NCI-H1092 treated with DMSO at 0.1 percent for 48 hours (cell line): Measurements from ENCODE around the gene NUP50.
"Not testable (repeated sequence)": the region's sequence is repeated elsewhere in the genome, so short reads cannot be mapped to it uniquely, and the experiment has no call there.

Source experiments
- DNase-seq: peaks from one replicate; lab custom pipeline; 2025; lab: John Stamatoyannopoulos, UW

The NUP50 gene

DNA sequence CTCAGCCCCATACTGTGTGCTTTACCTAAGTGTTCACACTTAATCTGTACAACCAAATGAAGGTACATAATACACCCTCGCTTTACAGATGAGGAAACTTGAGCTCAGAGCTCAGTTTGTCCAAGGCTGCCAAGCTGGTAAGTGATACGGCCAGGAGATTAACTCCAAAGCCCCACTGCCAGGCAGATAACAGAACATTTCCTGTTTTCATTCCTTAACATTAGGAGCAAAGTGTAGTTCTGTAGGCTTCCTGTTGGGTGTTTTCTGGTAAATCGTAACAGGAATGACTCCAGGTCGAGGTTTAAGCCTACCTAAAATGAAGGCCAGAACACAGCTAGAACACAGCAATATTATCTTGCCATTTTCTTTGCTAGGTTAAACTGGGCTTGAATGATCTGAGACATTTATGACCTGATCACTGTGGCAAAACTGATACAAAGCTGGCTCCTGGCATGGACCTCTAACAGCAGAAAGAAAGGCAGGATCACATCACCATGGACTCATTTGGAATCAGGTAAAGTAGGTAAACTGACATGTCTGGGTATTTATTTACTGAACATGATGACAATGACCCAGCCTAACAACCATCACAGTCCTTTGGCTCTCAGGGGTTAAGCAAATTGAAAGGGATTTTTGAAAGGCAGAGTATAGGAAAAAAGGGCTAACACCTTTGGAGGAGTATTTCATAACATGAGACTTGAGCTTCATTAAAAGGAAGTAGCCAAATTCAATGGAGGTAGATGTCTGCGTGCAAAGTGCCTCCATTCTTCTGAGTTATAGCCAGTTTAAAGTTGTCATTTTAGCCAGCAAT lies 3.9 kb upstream of the NUP50 start:
- no peak for DNase-seq

DNA sequence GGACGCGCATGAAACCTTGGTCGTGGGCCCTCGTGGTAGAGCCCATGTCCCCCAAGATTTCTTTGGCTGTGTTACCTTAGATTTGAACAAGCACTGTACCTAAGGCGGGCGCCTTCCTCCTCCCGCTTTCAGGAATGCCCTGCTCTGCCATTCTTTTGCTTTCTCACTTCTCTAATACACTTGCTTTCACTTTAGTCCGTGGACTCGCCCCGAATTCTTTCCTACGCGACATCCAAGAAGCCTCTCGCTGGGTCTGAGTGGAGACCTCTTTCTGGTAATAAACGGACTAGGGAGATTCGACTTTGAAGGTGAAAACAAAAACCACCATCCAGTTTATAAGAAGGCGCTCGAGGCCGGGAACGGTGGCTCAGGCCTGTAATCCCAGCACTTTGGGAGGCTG lies 1.2 kb upstream of the NUP50 start:
- no peak for DNase-seq

GRCh38 chr22:45163099-45163450 lies 650 bp upstream of the NUP50 start:
- no peak for DNase-seq

- no peak for DNase-seq
Measured at GRCh38 chr22:45164270-45165088, 754 bp downstream of the NUP50 start.

DNA sequence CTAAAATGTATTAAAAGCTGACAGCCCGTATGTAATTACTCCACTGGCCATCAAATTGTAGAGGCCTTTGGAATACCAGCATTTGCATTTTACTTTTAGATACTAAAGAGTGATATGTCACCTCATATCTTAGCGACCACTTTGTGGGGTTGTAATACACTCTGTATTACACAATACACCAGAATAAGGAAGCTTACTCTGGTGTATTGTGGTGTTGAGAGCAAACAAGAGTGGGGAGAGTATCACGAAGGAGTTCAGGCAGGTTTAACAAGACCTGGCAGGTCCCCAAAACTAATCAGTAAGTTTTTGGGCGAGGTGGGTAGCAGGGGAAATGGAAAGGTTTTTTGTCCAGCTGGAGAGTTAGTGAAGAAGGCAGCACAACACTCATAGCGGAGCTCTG lies 3.2 kb downstream of the NUP50 start:
- no peak for DNase-seq

DNA sequence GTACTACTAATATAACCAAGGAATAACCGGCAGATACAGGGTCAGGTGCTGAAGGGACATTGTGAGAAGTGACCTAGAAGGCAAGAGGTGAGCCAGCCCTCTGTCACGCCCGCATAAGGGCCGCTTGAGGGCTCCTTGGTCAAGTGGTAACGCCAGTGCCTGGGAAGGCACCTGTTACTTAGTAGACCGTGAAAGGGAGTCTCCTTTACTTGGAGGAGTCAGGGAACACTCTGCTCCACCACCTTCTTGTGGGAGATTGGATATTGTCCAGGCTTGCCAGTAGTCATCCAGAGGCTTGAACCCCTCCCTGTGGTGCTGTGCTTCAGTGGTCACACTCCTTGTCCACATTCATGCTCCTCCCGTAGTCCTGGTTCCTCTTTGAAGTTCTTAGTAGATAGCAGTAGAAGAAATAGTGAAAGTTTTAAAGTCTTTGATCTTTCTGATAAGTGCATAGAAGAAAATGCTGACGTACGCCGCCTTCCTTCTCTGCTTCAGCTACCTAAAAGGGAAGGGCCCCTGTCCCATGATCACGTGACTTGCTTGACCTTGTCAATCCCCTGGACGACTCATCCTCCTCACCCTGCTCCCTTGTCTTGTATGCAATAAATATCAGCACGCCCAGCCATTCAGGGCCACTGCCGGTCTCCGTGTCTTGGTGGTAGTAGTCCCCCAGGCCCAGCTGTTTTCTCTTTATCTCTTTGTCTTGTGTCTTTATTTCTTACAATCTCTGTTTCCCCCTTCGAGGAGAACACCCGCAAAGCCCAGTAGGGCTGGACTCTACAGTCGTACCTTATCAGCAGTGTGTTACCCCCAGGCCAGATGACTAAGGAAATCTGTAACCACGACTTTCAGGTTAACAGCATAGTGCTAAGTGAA lies 6.1 kb downstream of the NUP50 start:
- DNase-seq = no peak

DNA sequence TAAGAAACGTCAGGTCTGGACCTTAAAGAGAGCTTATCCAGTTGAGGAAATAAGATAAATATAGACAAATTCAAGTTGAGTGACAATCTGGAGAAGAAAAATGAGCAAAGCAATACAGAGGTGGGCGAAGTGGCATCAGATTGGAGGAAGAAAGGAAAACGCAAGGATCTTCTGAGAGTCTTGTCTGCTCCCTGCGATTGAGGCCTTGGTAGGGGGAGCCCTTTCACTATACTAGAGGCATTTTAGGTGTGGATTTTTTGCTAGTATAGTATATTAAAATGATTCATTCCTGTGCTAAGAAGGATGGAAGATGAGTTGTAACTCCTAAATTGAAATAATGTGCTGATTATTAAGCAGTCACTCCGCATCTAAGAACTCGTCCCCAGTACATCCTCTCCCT lies 8.1 kb downstream of the NUP50 start:
- DNase-seq = no peak

DNA sequence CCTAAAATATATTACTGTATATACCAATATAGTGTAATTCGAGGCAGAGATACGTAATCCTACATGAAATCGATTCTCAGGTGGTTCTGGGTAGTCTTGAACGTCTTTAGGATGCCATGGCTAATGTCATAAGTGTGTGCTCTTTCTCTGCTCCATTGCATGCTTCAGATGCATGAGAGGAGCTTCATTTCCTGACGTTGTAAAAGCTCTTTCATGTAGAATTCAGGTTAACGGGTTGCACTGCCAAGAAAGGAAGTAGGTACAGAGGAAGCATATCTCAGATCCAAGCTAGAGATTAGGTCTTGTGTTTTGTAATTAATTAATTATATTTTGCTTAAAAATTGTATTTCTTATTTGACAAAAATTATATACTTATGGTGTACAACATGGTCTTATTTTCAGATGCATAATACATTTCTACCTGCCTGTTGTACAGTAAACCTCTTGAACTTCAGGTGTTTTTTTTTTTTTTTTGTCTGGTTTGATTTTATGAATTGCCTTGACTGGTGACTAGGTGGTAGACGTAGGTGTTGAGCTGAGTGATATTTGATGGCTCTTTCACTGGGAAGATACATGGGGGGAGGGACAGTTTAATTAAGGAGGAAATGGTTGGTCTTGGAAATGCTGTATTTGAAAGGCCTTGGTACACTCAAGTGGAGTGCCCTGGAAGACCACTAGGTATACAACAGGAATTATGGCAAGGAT lies 9.3 kb downstream of the NUP50 start:
- no peak for DNase-seq

- no peak for DNase-seq
Measured at GRCh38 chr22:45179276-45180049, 15.7 kb downstream of the NUP50 start.

DNA sequence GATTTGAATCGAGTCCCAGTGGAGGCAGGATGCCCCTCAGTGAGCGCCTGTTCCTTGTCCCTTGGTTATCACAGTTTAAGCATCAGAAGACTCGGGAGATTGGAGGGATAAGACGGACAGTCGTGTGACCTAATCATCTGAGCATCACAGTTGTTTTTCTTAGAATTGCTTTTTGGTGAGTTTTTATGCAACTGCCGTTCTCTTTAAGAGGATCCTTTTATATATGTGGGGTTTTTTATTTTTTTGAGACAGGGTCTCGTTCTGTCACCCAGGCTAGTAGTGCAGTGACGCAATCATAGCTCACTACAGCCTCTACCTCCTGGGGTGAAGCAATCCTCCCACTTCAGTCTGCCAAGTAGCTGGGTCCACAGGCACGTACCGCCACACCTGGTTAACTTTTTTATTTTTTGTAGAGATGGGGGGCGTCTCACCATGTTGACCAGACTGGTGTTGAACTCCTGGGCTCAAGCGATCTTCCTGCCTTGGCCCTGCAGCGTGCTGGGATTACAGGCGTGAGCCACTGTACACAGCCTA lies 16.5 kb downstream of the NUP50 start:
- no peak for DNase-seq

- no peak for DNase-seq
Measured at GRCh38 chr22:45181240-45181639, 17.5 kb downstream of the NUP50 start.

DNA sequence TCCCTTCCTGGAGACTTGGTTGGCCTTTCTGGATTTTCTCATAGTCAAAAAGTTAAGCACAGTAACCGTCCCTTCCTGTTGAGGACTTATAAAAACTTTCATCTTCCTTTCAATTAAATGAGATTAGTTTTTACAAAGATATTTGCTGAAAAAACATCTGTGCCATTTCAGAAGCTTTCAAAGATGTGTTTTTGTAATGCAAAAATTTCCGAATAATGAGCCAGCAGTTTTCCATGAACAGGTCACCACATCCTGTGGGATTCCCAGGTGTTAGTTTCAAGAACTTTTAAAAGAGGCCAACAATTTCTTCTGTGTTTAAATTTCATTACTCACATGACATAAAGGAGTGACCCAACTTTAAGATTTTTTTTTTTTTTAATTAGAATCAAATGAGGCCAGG lies 18.0 kb downstream of the NUP50 start:
- DNase-seq = no peak

GRCh38 chr22:45183974-45184373 lies 20.2 kb downstream of the NUP50 start:
- no peak for DNase-seq

GRCh38 chr22:45185718-45186514 lies 22.2 kb downstream of the NUP50 start:
- no peak for DNase-seq

DNA sequence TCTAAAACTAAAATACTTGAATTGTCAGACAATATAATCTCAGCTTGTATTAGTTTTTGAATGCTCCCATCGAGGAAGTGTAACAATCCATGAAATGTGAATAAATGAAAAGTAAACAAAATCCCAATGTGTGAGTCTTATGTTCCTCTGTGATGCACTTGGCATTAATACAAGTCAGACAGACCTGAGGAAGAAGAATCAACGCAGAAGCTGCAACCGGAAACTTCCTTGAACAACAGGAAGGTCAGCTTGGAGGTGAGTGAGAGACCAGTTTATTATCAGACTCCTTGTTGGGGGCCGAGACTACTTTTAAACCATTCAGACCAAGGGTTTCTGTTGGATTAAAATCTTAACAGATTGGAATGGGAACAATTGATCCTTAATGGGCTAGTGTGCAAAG lies 24.2 kb downstream of the NUP50 start:
- no peak for DNase-seq

DNA sequence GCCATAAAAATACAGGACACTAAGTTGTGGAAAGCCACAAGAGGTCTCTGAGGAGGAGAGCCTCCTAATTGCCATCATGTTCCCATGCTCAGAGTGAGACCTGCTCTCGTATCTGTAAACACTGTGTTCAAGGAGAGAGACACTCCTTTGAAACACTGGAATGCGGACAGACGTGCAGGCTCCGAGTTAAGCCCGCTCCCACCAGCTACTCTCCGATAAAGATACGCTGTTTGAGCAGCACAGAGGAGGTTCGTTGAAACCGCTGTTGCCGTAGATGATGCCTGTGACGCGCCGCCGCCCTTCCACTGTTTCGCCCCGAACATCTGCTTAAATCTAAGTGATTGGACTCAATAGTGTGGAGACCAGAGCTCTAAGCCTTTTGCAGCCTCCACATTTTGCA lies 25.1 kb downstream of the NUP50 start:
- DNase-seq = no peak

DNA sequence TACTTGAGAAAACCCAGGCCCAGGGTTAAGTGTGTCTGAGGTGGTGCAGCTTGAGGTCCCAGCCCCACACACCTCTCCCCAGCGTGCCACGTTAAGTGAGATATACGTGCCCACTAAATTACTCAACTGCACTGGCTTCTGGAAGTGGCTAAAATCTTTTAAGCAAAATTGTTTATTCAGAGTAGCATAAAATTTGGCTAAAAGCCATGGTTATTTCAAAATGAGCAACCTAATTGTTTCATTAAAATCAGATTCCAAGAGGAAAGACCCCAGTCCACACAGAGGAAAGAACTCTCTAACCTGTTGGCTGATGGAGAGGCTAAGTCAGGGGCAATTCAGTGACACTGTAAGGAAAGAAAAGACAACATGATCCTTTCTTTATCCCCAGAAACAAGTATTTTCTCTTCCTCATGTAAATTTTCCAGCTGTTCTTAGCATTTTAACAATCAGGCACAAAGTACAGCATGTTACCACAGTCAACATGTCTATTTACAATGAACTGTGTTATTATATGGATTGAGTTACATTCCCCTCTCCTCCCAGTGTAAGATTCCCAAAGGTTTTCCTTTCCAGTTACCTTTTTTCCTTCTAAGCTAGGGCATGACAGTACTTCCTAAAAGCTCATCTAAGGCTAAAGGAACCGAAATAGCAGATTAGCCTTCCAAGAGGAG lies 26.6 kb downstream of the NUP50 start:
- DNase-seq = no peak

DNA sequence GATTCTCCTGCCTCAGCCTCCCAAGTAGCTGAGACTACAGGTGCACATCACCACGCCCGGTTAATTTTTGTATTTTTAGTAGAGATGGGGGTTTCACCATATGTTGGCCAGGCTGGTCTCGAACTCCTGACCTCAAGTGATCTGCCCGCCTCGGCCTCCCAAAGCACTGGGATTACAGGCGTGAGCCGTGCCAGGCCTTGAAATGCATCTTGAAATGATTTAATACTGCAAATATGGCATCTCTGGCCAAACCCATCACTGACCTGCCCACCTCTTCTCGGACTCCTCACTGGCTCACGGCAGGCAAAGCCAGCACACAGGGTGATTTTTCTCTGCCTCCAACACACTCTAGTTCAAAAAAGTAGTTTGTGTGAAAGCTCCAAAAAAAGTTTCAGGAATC lies 28.0 kb downstream of the NUP50 start:
- DNase-seq = not testable (repeated sequence)

GRCh38 chr22:45192701-45193187 lies 29.0 kb downstream of the NUP50 start:
- DNase-seq = no peak
